Smooth muscle cell (in vitro differentiated cells): ENCODE measurements around the gene MSRB3. TPM values are rescaled to one million over a fixed set of nuclear protein-coding genes. Genes with fewer than 3 reads are reported as not detected.
A peak's percentile ranks its signal among the peaks of the same experiment; 100 is the strongest.

Experiments
- DNase-seq: peaks from one replicate; lab custom pipeline; 2025; ENCODE audit not compliant: unreplicated experiment; lab: John Stamatoyannopoulos, UW
- H2AFZ ChIP-seq: fragments of 200-600 bp; sonication (generic); 2 replicates; pipeline ENCODE4 v1.6.0; 2016; ENCODE audit warnings: antibody characterized with exemption, low read depth, mild to moderate bottlenecking
- H3F3A ChIP-seq: fragments of 200-600 bp; sonication (generic); 2 replicates; pipeline ENCODE4 v1.6.0; 2017; ENCODE audit warnings: antibody characterized with exemption, low read depth
- H3K27ac ChIP-seq: fragments of 200-600 bp; sonication (generic); 2 replicates; pipeline ENCODE4 v1.5.1; 2016; ENCODE audit warnings: low read depth, mild to moderate bottlenecking
- H3K27me3 ChIP-seq: fragments of 200-600 bp; sonication (generic); 2 replicates; pipeline ENCODE4 v1.6.1; 2016; ENCODE audit warnings: low read depth, mild to moderate bottlenecking
- H3K36me3 ChIP-seq: fragments of 200-600 bp; sonication (generic); 2 replicates; pipeline ENCODE4 v1.5.1; 2016; ENCODE audit warnings: low read depth
- H3K4me1 ChIP-seq: fragments of 200-600 bp; sonication (generic); 2 replicates; pipeline ENCODE4 v1.5.1; 2016; ENCODE audit warnings: low read depth
- H3K4me2 ChIP-seq: fragments of 200-600 bp; sonication (generic); 2 replicates; pipeline ENCODE4 v1.6.0; 2016; ENCODE audit warnings: mild to moderate bottlenecking
- H3K4me3 ChIP-seq: fragments of 200-600 bp; sonication (generic); 2 replicates; pipeline ENCODE4 v1.5.1; 2016; ENCODE audit warnings: mild to moderate bottlenecking
- H3K79me2 ChIP-seq: fragments of 200-600 bp; sonication (generic); 2 replicates; pipeline ENCODE4 v1.6.0; 2016; ENCODE audit warnings: low read depth, mild to moderate bottlenecking
- H3K9ac ChIP-seq: fragments of 200-600 bp; sonication (generic); 2 replicates; pipeline ENCODE4 v1.6.0; 2016; ENCODE audit warnings: low read depth
- H3K9me3 ChIP-seq: fragments of 200-600 bp; sonication (generic); replicated peaks from 2 replicates; pipeline ENCODE4 v1.5.1; 2016; ENCODE audit warnings: low read depth
- H4K20me1 ChIP-seq: fragments of 200-600 bp; sonication (generic); 2 replicates; pipeline ENCODE4 v1.6.0; 2016; ENCODE audit warnings: low read depth
- CTCF ChIP-seq: fragments of 200-600 bp; sonication (generic); IDR thresholded peaks from 2 replicates; pipeline ENCODE4 v1.5.1; 2017; ENCODE audit warnings: borderline replicate concordance, mild to moderate bottlenecking, antibody characterized with exemption; ENCODE audit not compliant: insufficient read depth, poor library complexity, severe bottlenecking
- WGBS: methylation state at CpG from one replicate; pipeline ENCODE4 v1.1.7; 2016; ENCODE audit warnings: low lambda C conversion rate; 5-methylcytosine and 5-hydroxymethylcytosine counted together
- polyA plus RNA-seq: library from polyadenylated mRNA; unstranded; fragments of >200 nt; fragmentation: Nextera tagmentation; extraction: Ambion mirVana; gene quantifications from 2 replicates; pipeline ENCODE4 v1.2.1, GENCODE V29; 2016
- total RNA-seq: library from RNA; depleted of rRNA; stranded (reverse); fragments of >200 nt; gene quantifications from 2 replicates; pipeline ENCODE4 v1.2.3, GENCODE V29; 2014

MSRB3 gene
- total and polyA plus RNA-seq, 2 experiments from 2014 or later: 63.1 to 107 TPM

- no peak overlapping the region for H3K4me2 ChIP-seq
- no peak for DNase-seq
Observed at GRCh38 chr12:65490250-65490649, 211.8 kb downstream of the MSRB3 start.

GRCh38 chr12:65492998-65493912 is 214.8 kb downstream of the MSRB3 start:
- 42% methylated on average over 1 of the region's 1 CpG for WGBS
- Histone ChIP-seq H2AFZ (no peak overlapping the region), H3K4me2 (no peak overlapping the region), H3K4me3 (no peak overlapping the region), H3K9ac (no peak overlapping the region), H3K79me2 (no peaks in the 10 kb centered on the region), H3K27me3 (no peaks in the 10 kb centered on the region), H4K20me1 (no peaks in the 10 kb centered on the region), H3K27ac (no peak overlapping the region), H3K4me1 (peaks cover 11% of the 10 kb centered on the region), H3F3A (peaks cover 8% of the 10 kb centered on the region), H3K9me3 (no peaks in the 10 kb centered on the region), H3K36me3 (no peaks in the 10 kb centered on the region)
- no peak for DNase-seq
- no peak for TF ChIP-seq CTCF

More at GRCh38 chr12:65490250-65490649, 211.8 kb downstream of the MSRB3 start:
- Histone ChIP-seq H2AFZ (no peak overlapping the region), H3K4me1 (peaks cover 10% of the 10 kb centered on the region), H3F3A (peaks cover 3% of the 10 kb centered on the region), H3K79me2 (no peaks in the 10 kb centered on the region), H3K27me3 (no peaks in the 10 kb centered on the region), H3K4me3 (no peak overlapping the region), H3K9me3 (no peaks in the 10 kb centered on the region), H3K27ac (no peak overlapping the region), H3K36me3 (no peaks in the 10 kb centered on the region), H4K20me1 (no peaks in the 10 kb centered on the region), H3K9ac (no peak overlapping the region)
- TF ChIP-seq CTCF: no peak

GRCh38 chr12:65493913-65494245 is 215.4 kb downstream of the MSRB3 start:
- H3F3A ChIP-seq: peaks cover 12% of the 10 kb centered on the region
- no peaks in the 10 kb centered on the region for H3K9me3 ChIP-seq
- TF ChIP-seq CTCF: no peak
- H3K27me3 ChIP-seq: no peaks in the 10 kb centered on the region
- H3K4me2 ChIP-seq: no peak overlapping the region
- no peak overlapping the region for H3K27ac ChIP-seq
- no peaks in the 10 kb centered on the region for H3K36me3 ChIP-seq
- WGBS: 46% methylated on average over 1 of the region's 1 CpG
- no peak overlapping the region for H2AFZ ChIP-seq
- H4K20me1 ChIP-seq: no peaks in the 10 kb centered on the region
- H3K79me2 ChIP-seq: no peaks in the 10 kb centered on the region
- no peak overlapping the region for H3K9ac ChIP-seq
- peaks cover 11% of the 10 kb centered on the region for H3K4me1 ChIP-seq
- no peak for DNase-seq
- H3K4me3 ChIP-seq: no peak overlapping the region

GRCh38 chr12:65494537-65494936 is 216.1 kb downstream of the MSRB3 start:
- Histone ChIP-seq H3K4me1 (peaks cover 14% of the 10 kb centered on the region), H3K4me3 (no peak overlapping the region), H3K36me3 (no peaks in the 10 kb centered on the region), H3K4me2 (peak overlapping the region; percentile 55), H3K27me3 (no peaks in the 10 kb centered on the region), H2AFZ (no peak overlapping the region), H3K9ac (peak overlapping the region; percentile 1), H3K79me2 (no peaks in the 10 kb centered on the region), H3K9me3 (no peaks in the 10 kb centered on the region), H4K20me1 (no peaks in the 10 kb centered on the region), H3F3A (peaks cover 15% of the 10 kb centered on the region), H3K27ac (peak overlapping the region; percentile 25)
- DNase-seq: no peak
- WGBS: 34% methylated on average over 2 of the region's 2 CpGs
- no peak for TF ChIP-seq CTCF
